OCI-LY3 (cell line): ENCODE measurements around the gene NCEH1.

Source experiments
- CTCF ChIP-seq: fragments of 200-600, 300-600 bp; sonication (generic); IDR thresholded peaks from 2 replicates; pipeline ENCODE4 v1.5.1; 2014; ENCODE audit warnings: antibody characterized with exemption, low read length, low read depth
- EZH2phosphoT487 ChIP-seq: fragments of 200-600 bp; shearing (Covaris generic); IDR thresholded peaks from 2 replicates; pipeline ENCODE4 v1.6.1; 2018; ENCODE audit warnings: antibody characterized with exemption, mixed run types, low read depth

DNA sequence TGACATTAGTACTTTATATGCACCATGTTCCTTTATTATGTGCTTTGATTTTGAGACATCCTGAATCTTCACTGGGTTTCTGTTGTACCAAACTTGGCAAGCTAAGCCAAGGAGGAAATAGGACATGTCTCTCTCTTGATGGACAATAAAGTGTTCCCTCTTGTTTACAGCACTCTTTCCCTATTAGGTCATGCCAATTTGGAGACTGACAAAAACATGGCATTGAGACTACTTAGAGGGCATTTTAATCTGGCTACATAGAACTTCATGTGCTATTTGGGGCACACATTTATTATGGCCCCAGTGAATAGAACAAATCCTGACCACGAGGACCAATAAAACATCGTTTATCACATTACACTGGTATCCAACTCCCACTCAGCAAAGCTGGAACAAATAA is 102.3 kb downstream of the NCEH1 start:
- TF ChIP-seq EZH2phosphoT487 = no peak
- TF ChIP-seq CTCF = no peak
